ENCODE results near the gene TRIM38.
"Not testable (repeated sequence)": the region's sequence is repeated elsewhere in the genome, so short reads cannot be mapped to it uniquely, and the experiment has no call there.

Gene TRIM38

DNA sequence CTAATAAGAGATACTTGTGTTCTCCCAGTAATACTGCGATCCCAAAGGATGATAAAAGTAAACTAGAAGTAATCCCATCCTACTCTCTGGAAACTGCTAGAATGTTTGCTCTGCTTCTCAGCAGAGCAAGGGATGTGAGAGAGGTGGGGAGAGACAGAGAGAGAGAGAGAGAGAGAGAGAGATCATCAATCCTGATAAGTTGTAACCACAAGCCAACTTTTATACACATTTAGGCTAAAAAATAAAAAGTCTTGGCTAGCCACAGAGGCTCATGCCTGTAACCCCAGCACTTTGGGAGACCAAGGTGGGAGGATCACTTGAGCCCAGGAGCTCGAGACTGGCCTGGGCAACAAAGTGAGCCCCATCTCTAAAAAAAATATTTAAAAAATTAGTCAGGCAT, 16.0 kb upstream of the TRIM38 start:
- Mint-ChIP-seq H3K4me1 (no peaks in the 10 kb centered on the region), H3K9me3 (peaks cover 10% of the 10 kb centered on the region), H3K4me3 (no peak overlapping the region), H3K27me3 (ENCODE audit: low read depth) (no peaks in the 10 kb centered on the region), H3K27ac (no peak overlapping the region), H3K36me3 (ENCODE audit: low read depth) (no peaks in the 10 kb centered on the region)
- TF ChIP-seq, protein P1, sequence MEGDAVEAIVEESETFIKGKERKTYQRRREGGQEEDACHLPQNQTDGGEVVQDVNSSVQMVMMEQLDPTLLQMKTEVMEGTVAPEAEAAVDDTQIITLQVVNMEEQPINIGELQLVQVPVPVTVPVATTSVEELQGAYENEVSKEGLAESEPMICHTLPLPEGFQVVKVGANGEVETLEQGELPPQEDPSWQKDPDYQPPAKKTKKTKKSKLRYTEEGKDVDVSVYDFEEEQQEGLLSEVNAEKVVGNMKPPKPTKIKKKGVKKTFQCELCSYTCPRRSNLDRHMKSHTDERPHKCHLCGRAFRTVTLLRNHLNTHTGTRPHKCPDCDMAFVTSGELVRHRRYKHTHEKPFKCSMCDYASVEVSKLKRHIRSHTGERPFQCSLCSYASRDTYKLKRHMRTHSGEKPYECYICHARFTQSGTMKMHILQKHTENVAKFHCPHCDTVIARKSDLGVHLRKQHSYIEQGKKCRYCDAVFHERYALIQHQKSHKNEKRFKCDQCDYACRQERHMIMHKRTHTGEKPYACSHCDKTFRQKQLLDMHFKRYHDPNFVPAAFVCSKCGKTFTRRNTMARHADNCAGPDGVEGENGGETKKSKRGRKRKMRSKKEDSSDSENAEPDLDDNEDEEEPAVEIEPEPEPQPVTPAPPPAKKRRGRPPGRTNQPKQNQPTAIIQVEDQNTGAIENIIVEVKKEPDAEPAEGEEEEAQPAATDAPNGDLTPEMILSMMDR (IDR thresholded peaks at IDR 0.05; ENCODE audit: unreplicated experiment in 3 of 3) = no peak

- H3K4me1 Mint-ChIP-seq; H3K27me3 Mint-ChIP-seq (ENCODE audit: low read depth); H3K27ac Mint-ChIP-seq; H3K36me3 Mint-ChIP-seq (ENCODE audit: low read depth); H3K4me3 Mint-ChIP-seq: not testable (repeated sequence)
- H3K9me3 Mint-ChIP-seq = peaks cover 10% of the 10 kb centered on the region
These were observed 15.1 kb upstream of the TRIM38 start for GRCh38 chr6:25947492-25947891.

GRCh38 chr6:25949695-25950094, 12.9 kb upstream of the TRIM38 start:
- H3K36me3 Mint-ChIP-seq (ENCODE audit: low read depth) = no peaks in the 10 kb centered on the region
- H3K27me3 Mint-ChIP-seq (ENCODE audit: low read depth) = no peaks in the 10 kb centered on the region
- H3K4me1 Mint-ChIP-seq = no peaks in the 10 kb centered on the region
- no peak overlapping the region for H3K4me3 Mint-ChIP-seq
- peaks cover 10% of the 10 kb centered on the region for H3K9me3 Mint-ChIP-seq
- H3K27ac Mint-ChIP-seq = no peak overlapping the region
- TF ChIP-seq, protein P1 (IDR thresholded peaks at IDR 0.05; ENCODE audit: unreplicated experiment in 3 of 3) = no peak

GRCh38 chr6:25950297-25950696, 12.3 kb upstream of the TRIM38 start:
- Mint-ChIP-seq H3K4me3 (no peak overlapping the region), H3K27me3 (ENCODE audit: low read depth) (no peaks in the 10 kb centered on the region), H3K27ac (no peak overlapping the region), H3K9me3 (peaks cover 10% of the 10 kb centered on the region), H3K4me1 (no peaks in the 10 kb centered on the region), H3K36me3 (ENCODE audit: low read depth) (no peaks in the 10 kb centered on the region)
- TF ChIP-seq, protein P1 (IDR thresholded peaks at IDR 0.05; ENCODE audit: unreplicated experiment in 3 of 3) = no peak

DNA sequence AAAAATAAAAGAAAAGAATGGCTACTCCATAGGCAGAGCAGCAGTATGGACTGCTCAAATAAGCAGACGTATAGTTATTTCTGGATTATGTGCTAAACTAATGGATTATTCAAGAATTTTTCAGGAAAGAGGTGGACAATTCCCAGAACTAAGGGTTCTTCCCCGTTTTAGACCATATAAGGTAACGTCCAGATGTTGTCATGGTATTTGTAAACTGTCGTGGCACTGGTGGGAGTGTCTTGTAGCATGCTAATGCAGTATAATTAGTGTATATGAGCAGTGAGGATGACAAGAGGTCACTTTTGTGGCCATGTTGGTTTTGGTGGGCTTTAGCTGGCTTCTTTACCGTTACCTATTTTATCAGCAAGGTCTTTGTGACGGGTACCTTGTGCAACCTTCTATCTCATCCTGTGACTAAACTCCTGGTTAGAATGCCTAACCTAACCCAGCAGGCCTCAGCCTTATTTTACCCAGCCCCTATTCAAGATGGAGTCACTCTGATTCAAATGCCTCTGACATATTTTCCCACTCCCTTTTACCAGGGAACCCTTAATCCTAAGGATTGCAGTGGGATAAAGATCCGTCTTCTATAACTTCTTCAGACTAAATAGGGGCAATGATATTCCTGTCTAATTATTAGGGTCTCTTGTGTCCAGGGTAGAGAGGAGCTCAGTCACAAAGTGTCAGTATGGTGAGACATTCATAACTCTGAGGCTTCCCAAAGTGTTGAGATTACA, 11.1 kb upstream of the TRIM38 start:
- TF ChIP-seq, protein P1 (IDR thresholded peaks at IDR 0.05; ENCODE audit: unreplicated experiment in 3 of 3) = no peak
- H3K36me3 Mint-ChIP-seq (ENCODE audit: low read depth) = no peaks in the 10 kb centered on the region
- no peak overlapping the region for H3K27ac Mint-ChIP-seq
- H3K27me3 Mint-ChIP-seq (ENCODE audit: low read depth) = no peaks in the 10 kb centered on the region
- H3K4me3 Mint-ChIP-seq = no peak overlapping the region
- H3K4me1 Mint-ChIP-seq = no peaks in the 10 kb centered on the region
- H3K9me3 Mint-ChIP-seq = peaks cover 6% of the 10 kb centered on the region

GRCh38 chr6:25952535-25952934, 10.1 kb upstream of the TRIM38 start:
- TF ChIP-seq, protein P1 (IDR thresholded peaks at IDR 0.05; ENCODE audit: unreplicated experiment in 3 of 3) = no peak
- Mint-ChIP-seq H3K4me3 (no peak overlapping the region), H3K36me3 (ENCODE audit: low read depth) (no peaks in the 10 kb centered on the region), H3K27me3 (ENCODE audit: low read depth) (no peaks in the 10 kb centered on the region), H3K27ac (no peak overlapping the region), H3K9me3 (peaks cover 8% of the 10 kb centered on the region), H3K4me1 (no peaks in the 10 kb centered on the region)
